OCI-LY7 (cell line): ENCODE data around the gene RASSF4. TPM values are rescaled to one million over a fixed set of nuclear protein-coding genes. Genes with fewer than 3 reads are reported as not detected.

Source experiments
- BruUV-seq: library from RNA; stranded (reverse); fragments of 400-500 nt; replicated peaks from 2 replicates; lab custom pipeline; 2021; lab: Mats Ljungman, UMichigan
- CTCF ChIA-PET: fragments of 300-600 bp; sonication (Branson Sonifier 250); formaldehyde crosslinking; loops from one replicate; lab custom pipeline; 2022; ENCODE audit warnings: antibody characterized with exemption; ENCODE audit not compliant: unreplicated experiment; lab: Charles Lee
- POLR2A ChIA-PET: fragments of 300-600 bp; sonication (Branson Sonifier 250); formaldehyde crosslinking; loops from one replicate; lab custom pipeline; 2022; ENCODE audit warnings: antibody characterized with exemption; lab: Charles Lee
- DNase-seq: peaks from one replicate; pipeline ENCODE4 v3.0.0-alpha.2; 2015; ENCODE audit warnings: low spot score
- H2AFZ ChIP-seq: fragments of 200-600 bp; sonication (generic), shearing (Covaris generic); 2 replicates; pipeline ENCODE4 v1.6.1; 2014; ENCODE audit warnings: mild to moderate bottlenecking, antibody characterized with exemption, low read length, moderate library complexity
- H3K27ac ChIP-seq: fragments of 200-600 bp; sonication (generic); 2 replicates; pipeline ENCODE4 v1.5.1; 2014; ENCODE audit warnings: mixed run types, low read depth, mild to moderate bottlenecking, moderate library complexity, low read length, inconsistent platforms; ENCODE audit not compliant: poor library complexity, severe bottlenecking
- H3K36me3 ChIP-seq: fragments of 200-600 bp; sonication (generic); 2 replicates; pipeline ENCODE4 v1.6.1; 2014; ENCODE audit warnings: mild to moderate bottlenecking, antibody characterized with exemption, low read length, moderate library complexity, mixed read lengths; ENCODE audit not compliant: insufficient read depth
- H3K4me1 ChIP-seq: fragments of 200-600 bp; sonication (generic); 2 replicates; pipeline ENCODE4 v1.5.1; 2014; ENCODE audit warnings: mild to moderate bottlenecking, low read length; ENCODE audit not compliant: insufficient read depth, poor library complexity, severe bottlenecking
- H3K4me2 ChIP-seq: fragments of 200-600 bp; sonication (generic); 2 replicates; pipeline ENCODE4 v1.6.1; 2014; ENCODE audit warnings: mild to moderate bottlenecking, low read length
- H3K4me3 ChIP-seq: fragments of 200-600 bp; sonication (generic); 2 replicates; pipeline ENCODE4 v1.5.1; 2014; ENCODE audit warnings: mild to moderate bottlenecking, low read depth, low read length; ENCODE audit not compliant: poor library complexity, severe bottlenecking
- H3K79me2 ChIP-seq: fragments of 200-600 bp; sonication (generic); 2 replicates; pipeline ENCODE4 v1.6.1; 2016; ENCODE audit warnings: low read depth, mild to moderate bottlenecking, low read length, moderate library complexity, mixed read lengths; ENCODE audit not compliant: insufficient read depth
- H3K9me2 ChIP-seq: fragments of 200-600 bp; sonication (generic); 2 replicates; pipeline ENCODE4 v1.6.1; 2016; ENCODE audit warnings: mild to moderate bottlenecking, low read length, mixed read lengths; ENCODE audit not compliant: insufficient read depth
- H3K9me3 ChIP-seq: fragments of 200-600 bp; sonication (generic); 2 replicates; pipeline ENCODE4 v1.6.1; 2014; ENCODE audit warnings: mild to moderate bottlenecking, mixed run types, low read length, mixed read lengths
- H4K20me1 ChIP-seq: fragments of 200-600 bp; sonication (generic); 2 replicates; pipeline ENCODE4 v1.6.1; 2014; ENCODE audit warnings: mild to moderate bottlenecking, antibody characterized with exemption, low read length, moderate library complexity, mixed read lengths; ENCODE audit not compliant: insufficient read depth
- EZH2phosphoT487 ChIP-seq: fragments of 200-600 bp; sonication (generic); IDR thresholded peaks from 2 replicates; pipeline ENCODE4 v1.6.1; 2018; ENCODE audit warnings: low read depth, borderline replicate concordance, mild to moderate bottlenecking, mixed run types, antibody characterized with exemption, low read length, moderate library complexity, mixed read lengths
- intact Hi-C: fragments of 100-400 bp; cut with micrococcal nuclease; formaldehyde crosslinking; loops from one replicate; pipeline ENCODE4 v1.10.0; 2022; ENCODE audit not compliant: unreplicated experiment
- total RNA-seq, 2 experiments: library from RNA; depleted of rRNA in 1 of 2; stranded (reverse); fragments of >200 nt in 1 of 2; shearing (Covaris generic) in 1 of 2; gene quantifications; 2 replicates each; pipeline ENCODE4 v1.2.3, GENCODE V29; 2014 to 2022
- TF ChIP-seq, protein P1 (sequence below): fragments of 200-600 bp; sonication (generic); conservative IDR thresholded peaks from 2 replicates; pipeline ENCODE4 v1.5.1; 2014; ENCODE audit warnings: mild to moderate bottlenecking, antibody characterized with exemption, low read length, moderate library complexity, mixed read lengths

RASSF4 gene
- total RNA-seq, 2 experiments from 2014 or later: 2.6 to 5.3 TPM

DNA sequence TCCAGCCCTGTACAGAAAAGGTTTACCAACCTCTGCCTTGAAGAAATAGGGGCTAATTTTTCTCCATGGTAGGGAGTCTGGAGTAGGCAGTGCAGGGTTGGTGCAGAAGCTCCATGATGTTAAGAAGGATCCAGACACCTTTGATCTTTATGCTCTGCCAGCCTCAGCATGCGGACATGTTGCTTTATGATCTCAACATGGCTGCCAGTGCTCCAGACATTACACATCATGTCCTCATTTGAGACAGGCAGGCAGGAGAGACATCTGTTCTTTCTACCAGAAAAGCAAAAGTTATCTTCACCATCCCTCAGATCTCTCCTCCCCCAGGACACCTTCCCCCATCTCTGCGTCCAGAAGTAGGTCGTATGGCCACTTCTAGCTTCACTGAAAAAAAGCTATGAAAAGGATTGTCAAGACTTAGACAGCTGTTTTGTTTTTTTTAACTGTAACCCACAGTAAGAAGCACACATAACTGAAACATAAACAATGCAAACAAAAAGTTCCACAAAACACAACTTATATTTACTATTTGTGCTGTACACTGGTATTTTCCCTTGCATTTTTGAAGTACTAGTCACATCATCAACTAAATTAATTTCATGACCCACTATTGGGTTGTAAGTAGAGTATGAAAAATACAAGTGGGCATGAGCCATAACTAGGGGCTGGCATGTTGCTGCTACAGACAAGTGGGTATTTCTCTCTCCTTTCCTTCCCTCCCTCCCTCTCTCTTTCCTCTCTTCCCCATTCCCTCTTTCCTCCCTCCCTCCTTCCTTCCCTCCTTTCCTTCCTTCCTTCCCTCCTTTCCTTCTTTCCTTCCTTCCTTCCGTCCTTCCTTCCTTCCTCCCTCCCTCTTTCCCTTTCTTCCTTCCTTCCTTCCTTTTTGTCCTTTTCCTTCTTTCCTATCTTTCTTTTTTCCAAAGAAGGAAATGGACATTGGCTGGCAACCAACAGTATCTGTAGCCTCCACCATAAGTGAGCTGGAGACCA, 2.6 kb upstream of the RASSF4 start:
- Histone ChIP-seq H4K20me1 (no peaks in the 10 kb centered on the region), H3K4me3 (no peak overlapping the region), H3K9me2 (no peaks in the 10 kb centered on the region), H3K9me3 (no peaks in the 10 kb centered on the region), H3K4me2 (no peak overlapping the region), H2AFZ (no peak overlapping the region), H3K27ac (no peak overlapping the region), H3K4me1 (peaks cover 29% of the 10 kb centered on the region), H3K79me2 (no peaks in the 10 kb centered on the region), H3K36me3 (no peaks in the 10 kb centered on the region)
- TF ChIP-seq EZH2phosphoT487: no peak
- TF ChIP-seq, protein P1, sequence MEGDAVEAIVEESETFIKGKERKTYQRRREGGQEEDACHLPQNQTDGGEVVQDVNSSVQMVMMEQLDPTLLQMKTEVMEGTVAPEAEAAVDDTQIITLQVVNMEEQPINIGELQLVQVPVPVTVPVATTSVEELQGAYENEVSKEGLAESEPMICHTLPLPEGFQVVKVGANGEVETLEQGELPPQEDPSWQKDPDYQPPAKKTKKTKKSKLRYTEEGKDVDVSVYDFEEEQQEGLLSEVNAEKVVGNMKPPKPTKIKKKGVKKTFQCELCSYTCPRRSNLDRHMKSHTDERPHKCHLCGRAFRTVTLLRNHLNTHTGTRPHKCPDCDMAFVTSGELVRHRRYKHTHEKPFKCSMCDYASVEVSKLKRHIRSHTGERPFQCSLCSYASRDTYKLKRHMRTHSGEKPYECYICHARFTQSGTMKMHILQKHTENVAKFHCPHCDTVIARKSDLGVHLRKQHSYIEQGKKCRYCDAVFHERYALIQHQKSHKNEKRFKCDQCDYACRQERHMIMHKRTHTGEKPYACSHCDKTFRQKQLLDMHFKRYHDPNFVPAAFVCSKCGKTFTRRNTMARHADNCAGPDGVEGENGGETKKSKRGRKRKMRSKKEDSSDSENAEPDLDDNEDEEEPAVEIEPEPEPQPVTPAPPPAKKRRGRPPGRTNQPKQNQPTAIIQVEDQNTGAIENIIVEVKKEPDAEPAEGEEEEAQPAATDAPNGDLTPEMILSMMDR: no peak
- no TSS peak for BruUV-seq
- ChIA-PET POLR2A (no interaction called here), CTCF (no interaction called here)
- no peak for DNase-seq
- intact Hi-C loops: no loop called here

DNA sequence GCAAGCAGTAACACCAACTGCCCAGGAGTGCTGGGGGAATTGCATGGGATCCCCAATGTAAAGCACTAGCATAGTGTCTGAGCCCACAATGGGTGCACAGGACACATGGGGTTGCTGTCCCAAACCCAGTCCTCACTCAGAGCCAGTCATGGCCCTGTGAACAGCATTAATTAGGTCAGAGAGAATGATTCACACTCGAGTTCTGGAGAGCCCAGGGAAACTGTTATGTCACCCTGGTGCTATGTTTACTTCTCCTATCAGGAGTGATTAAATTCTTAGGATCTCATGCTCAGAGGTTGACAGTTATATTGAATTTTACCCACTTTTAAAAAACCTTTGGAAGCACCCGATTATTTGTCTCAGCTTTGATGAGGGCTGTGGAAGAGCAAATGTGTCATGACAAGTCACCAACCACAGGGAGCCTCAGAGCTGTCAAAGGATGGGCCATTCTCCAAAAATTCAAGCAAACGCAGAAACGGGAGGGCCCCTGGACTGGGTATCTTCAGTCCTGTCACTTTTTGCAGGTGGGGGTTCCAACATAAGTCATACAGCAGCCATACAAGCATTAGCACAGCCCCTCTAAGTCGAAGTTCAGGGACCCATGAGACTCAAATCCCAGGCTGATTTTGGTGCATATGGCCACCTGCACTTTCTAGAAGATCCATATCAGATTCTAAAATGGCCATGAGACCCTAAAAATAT, 1.3 kb upstream of the RASSF4 start:
- POLR2A ChIA-PET: interaction anchor here (2.0 kb wide), 1 partner anchor 8 kb away, joined by 5 read pairs; no protein-coding TSS in a partner anchor
- no TSS peak for BruUV-seq

More for the DNA sequence above, 1.3 kb upstream of the RASSF4 start:
- peak overlapping the region; percentile 92 for H3K4me2 ChIP-seq
- H3K4me1 ChIP-seq: peaks cover 34% of the 10 kb centered on the region
- H3K4me3 ChIP-seq: peak overlapping the region; percentile 82
- intact Hi-C loops: loop anchor here (2.0 kb wide), 1 partner anchor 42 kb away; the partner anchor contains the start of gene ZNF22
- TF ChIP-seq, protein P1: no peak
- no peak for TF ChIP-seq EZH2phosphoT487
- no peaks in the 10 kb centered on the region for H3K36me3 ChIP-seq
- CTCF ChIA-PET: no interaction called here
- no peak overlapping the region for H2AFZ ChIP-seq
- no peaks in the 10 kb centered on the region for H4K20me1 ChIP-seq
- no peaks in the 10 kb centered on the region for H3K79me2 ChIP-seq
- no peaks in the 10 kb centered on the region for H3K9me2 ChIP-seq
- H3K27ac ChIP-seq: no peak overlapping the region
- DNase-seq: no peak
- H3K9me3 ChIP-seq: no peaks in the 10 kb centered on the region
